ENCODE measurements around the gene SKA1. TPM values are rescaled to one million over a fixed set of nuclear protein-coding genes. Genes with fewer than 3 reads are reported as not detected.

Gene SKA1
- total and polyA plus RNA-seq, 9 of the 15 experiments (the other 6 are each of a cell fraction or from before 2014, with no cell fraction given), result 27.8 to 67.2 (median 41.9) TPM

DNA sequence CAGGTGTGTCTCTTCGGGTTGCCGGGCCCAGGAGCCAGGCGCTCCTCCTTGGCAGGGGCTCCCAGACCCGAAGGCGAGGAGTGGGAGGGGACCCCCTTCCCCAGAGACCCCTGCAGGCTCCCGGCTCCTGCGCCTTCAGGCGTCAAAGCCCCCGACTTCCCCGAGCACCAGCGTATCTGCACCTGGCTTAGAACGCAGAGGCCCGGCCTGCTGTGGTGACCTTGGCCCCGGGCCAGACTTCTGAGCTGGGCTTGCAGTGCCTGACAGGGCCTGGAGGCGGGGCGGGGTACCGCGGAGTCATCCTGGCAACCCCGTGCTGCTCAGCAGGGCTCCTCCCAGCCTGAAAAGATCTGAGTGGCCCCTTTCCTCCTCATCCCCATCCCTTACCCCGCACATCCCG lies 27.0 kb downstream of the SKA1 start (continued):
- TF ChIP-seq GTF3C2 (IDR thresholded peaks at IDR 0.05; ENCODE audit: borderline replicate concordance, extremely low read depth, insufficient read length) (no peak), HES1 (IDR thresholded peaks at IDR 0.05; ENCODE audit: low read depth) (no peak), ZNF143 (CRISPR knock-in tag; IDR thresholded peaks at IDR 0.05) (no peak), CHD2 (IDR thresholded peaks at IDR 0.05; ENCODE audit: low read depth, low read length) (no peak), NR4A1 (CRISPR knock-in tag; IDR thresholded peaks at IDR 0.05) (no peak), NR4A1 (tag; IDR thresholded peaks at IDR 0.05) (no peak), LCOR (CRISPR knock-in tag; IDR thresholded peaks at IDR 0.05) (no peak), DEAF1 (CRISPR knock-in tag; IDR thresholded peaks at IDR 0.05) (no peak), GATAD2B (IDR thresholded peaks at IDR 0.05; ENCODE audit: borderline replicate concordance) (no peak), ATF1 (CRISPR knock-in tag; IDR thresholded peaks at IDR 0.05) (no peak), ATF1 (tag; IDR thresholded peaks at IDR 0.05) (no peak), ZNF695 (CRISPR knock-in tag; IDR thresholded peaks at IDR 0.05) (no peak), BCL6 (CRISPR knock-in tag; IDR thresholded peaks at IDR 0.05) (no peak), MEF2A (IDR thresholded peaks at IDR 0.05; ENCODE audit: control insufficient read depth, low read depth, low read length) (no peak), NFIC (IDR thresholded peaks at IDR 0.05) (peak; percentile 98), ZNF398 (CRISPR knock-in tag; IDR thresholded peaks at IDR 0.05) (no peak), ELK3 (CRISPR knock-in tag; IDR thresholded peaks at IDR 0.05) (no peak), ZBTB2 (IDR thresholded peaks at IDR 0.05) (no peak)
- TF ChIP-seq, protein P1, sequence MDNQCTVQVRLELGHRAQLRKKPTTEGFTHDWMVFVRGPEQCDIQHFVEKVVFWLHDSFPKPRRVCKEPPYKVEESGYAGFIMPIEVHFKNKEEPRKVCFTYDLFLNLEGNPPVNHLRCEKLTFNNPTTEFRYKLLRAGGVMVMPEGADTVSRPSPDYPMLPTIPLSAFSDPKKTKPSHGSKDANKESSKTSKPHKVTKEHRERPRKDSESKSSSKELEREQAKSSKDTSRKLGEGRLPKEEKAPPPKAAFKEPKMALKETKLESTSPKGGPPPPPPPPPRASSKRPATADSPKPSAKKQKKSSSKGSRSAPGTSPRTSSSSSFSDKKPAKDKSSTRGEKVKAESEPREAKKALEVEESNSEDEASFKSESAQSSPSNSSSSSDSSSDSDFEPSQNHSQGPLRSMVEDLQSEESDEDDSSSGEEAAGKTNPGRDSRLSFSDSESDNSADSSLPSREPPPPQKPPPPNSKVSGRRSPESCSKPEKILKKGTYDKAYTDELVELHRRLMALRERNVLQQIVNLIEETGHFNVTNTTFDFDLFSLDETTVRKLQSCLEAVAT (IDR thresholded peaks at IDR 0.05), result no peak
